ENCODE measurements around the gene PRPF40A.

DNA sequence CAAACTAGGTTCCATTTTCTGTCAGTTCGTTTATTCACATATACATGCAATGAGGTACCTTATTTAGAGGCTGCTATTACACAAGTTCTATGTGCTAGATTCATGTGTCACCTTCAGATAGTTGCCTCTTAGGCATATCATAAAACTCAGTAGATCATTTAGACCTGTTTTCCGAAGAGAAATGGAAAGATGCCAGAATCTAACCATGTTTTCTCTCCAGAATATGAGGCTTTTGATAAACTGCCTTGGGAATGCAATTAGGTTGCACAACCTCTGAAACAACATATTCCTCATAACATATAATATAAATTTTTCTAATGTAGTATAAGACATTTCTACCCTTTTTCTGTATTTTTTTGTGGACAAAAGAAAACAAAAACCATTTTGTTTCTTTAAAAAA, 108.1 kb downstream of the PRPF40A start:
- TF ChIP-seq POLR2AphosphoS5 (IDR thresholded peaks at IDR 0.05) (no peak), POLR2A (IDR thresholded peaks at IDR 0.05) (no peak), EP300 (IDR thresholded peaks at IDR 0.05) (no peak)
- TF ChIP-seq, protein P1, sequence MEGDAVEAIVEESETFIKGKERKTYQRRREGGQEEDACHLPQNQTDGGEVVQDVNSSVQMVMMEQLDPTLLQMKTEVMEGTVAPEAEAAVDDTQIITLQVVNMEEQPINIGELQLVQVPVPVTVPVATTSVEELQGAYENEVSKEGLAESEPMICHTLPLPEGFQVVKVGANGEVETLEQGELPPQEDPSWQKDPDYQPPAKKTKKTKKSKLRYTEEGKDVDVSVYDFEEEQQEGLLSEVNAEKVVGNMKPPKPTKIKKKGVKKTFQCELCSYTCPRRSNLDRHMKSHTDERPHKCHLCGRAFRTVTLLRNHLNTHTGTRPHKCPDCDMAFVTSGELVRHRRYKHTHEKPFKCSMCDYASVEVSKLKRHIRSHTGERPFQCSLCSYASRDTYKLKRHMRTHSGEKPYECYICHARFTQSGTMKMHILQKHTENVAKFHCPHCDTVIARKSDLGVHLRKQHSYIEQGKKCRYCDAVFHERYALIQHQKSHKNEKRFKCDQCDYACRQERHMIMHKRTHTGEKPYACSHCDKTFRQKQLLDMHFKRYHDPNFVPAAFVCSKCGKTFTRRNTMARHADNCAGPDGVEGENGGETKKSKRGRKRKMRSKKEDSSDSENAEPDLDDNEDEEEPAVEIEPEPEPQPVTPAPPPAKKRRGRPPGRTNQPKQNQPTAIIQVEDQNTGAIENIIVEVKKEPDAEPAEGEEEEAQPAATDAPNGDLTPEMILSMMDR (IDR thresholded peaks at IDR 0.05): no peak
